CD14-positive monocyte (primary cell): Measurements from ENCODE around the gene CPED1. TPM values are rescaled to one million over a fixed set of nuclear protein-coding genes. Genes with fewer than 3 reads are reported as not detected.

Source experiments
- DNase-seq, 3 donors: peaks; one replicate each; pipeline ENCODE4 v3.0.0-alpha.2; 2011 to 2022
- H2AFZ ChIP-seq: 2 replicates; pipeline ENCODE4 v1.6.0; 2012; ENCODE audit warnings: mild to moderate bottlenecking, low read depth, low read length, inconsistent platforms; ENCODE audit not compliant: insufficient read depth, poor library complexity, severe bottlenecking
- H3K27ac ChIP-seq, 2 donors: 1 replicate in 1 of 2; 2 replicates in 1 of 2; pipeline ENCODE4 v1.5.1; 2012 to 2013; ENCODE audit warnings: low read length in 2 of 2, control low read depth in 1 of 2, inconsistent platforms in 1 of 2, low read depth in 1 of 2, mild to moderate bottlenecking in 1 of 2
- H3K27me3 ChIP-seq, 2 donors: one replicate each; pipeline versions ENCODE4 v1.6.0 to v1.6.1; 2011 to 2013; ENCODE audit warnings: low read length in 2 of 2; ENCODE audit not compliant: control insufficient read depth in 2 of 2, insufficient read depth in 2 of 2
- H3K36me3 ChIP-seq, 2 donors: replicated peaks in 1 of 2; 1 replicate in 1 of 2; 2 replicates in 1 of 2; pipeline versions ENCODE4 v1.5.1 to v1.6.1; 2012 to 2013; ENCODE audit warnings: low read length in 2 of 2, control low read depth in 1 of 2, inconsistent platforms in 1 of 2, mild to moderate bottlenecking in 1 of 2; ENCODE audit not compliant: insufficient read depth in 2 of 2, control insufficient read depth in 1 of 2
- H3K4me1 ChIP-seq, 2 donors: 1 replicate in 1 of 2; 2 replicates in 1 of 2; pipeline versions ENCODE4 v1.5.1 to v1.6.1; 2012 to 2013; ENCODE audit warnings: low read length in 2 of 2, control low read depth in 1 of 2, inconsistent platforms in 1 of 2, mild to moderate bottlenecking in 1 of 2, moderate library complexity in 1 of 2; ENCODE audit not compliant: insufficient read depth in 2 of 2, control insufficient read depth in 1 of 2
- H3K4me2 ChIP-seq: replicated peaks from 2 replicates; pipeline ENCODE3; 2012; ENCODE audit warnings: low read length, moderate library complexity, mild to moderate bottlenecking; ENCODE audit not compliant: poor library complexity, severe bottlenecking; ENCODE audit errors: extremely low read depth
- H3K4me3 ChIP-seq, 3 experiments: fragments of 200-600 bp in 1 of 3; sonication (generic) in 1 of 3; replicated peaks in 1 of 3; 1 replicate in 2 of 3; 2 replicates in 1 of 3; pipeline ENCODE4 v1.5.1; 2011 to 2013; ENCODE audit warnings: low read length in 3 of 3, mild to moderate bottlenecking in 3 of 3, control low read depth in 2 of 3, low read depth in 2 of 3, inconsistent platforms in 1 of 3, moderate library complexity in 1 of 3
- H3K79me2 ChIP-seq: 2 replicates; pipeline ENCODE4 v1.6.0; 2012; ENCODE audit warnings: mild to moderate bottlenecking, control low read depth, inconsistent platforms, low read length, moderate library complexity; ENCODE audit not compliant: insufficient read depth
- H3K9ac ChIP-seq: 2 replicates; pipeline ENCODE4 v1.6.0; 2017; ENCODE audit warnings: low read length, mild to moderate bottlenecking; ENCODE audit not compliant: insufficient read depth, poor library complexity, severe bottlenecking
- H3K9me3 ChIP-seq, 2 donors: replicated peaks in 1 of 2; 1 replicate in 1 of 2; 2 replicates in 1 of 2; pipeline versions ENCODE4 v1.5.1 to v1.6.1; 2012 to 2013; ENCODE audit warnings: low read length in 2 of 2, control low read depth in 1 of 2; ENCODE audit not compliant: control insufficient read depth in 1 of 2, insufficient read depth in 1 of 2
- H4K20me1 ChIP-seq: 2 replicates; pipeline ENCODE4 v1.6.0; 2012; ENCODE audit warnings: mild to moderate bottlenecking, low read length, control low read depth, moderate library complexity; ENCODE audit not compliant: insufficient read depth
- H3K27ac Mint-ChIP-seq, 7 donors: one replicate each; pipeline ENCODE4 v1.8.0; 2020; ENCODE audit warnings: mild to moderate bottlenecking in 7 of 7, mixed read lengths in 7 of 7, moderate library complexity in 6 of 7, inconsistent platforms in 2 of 7
- H3K27me3 Mint-ChIP-seq, 3 donors: one replicate each; pipeline ENCODE4 v1.8.0; 2021 to 2022; ENCODE audit warnings: low read depth in 3 of 3, mild to moderate bottlenecking in 3 of 3, mixed read lengths in 3 of 3, moderate library complexity in 3 of 3, inconsistent platforms in 1 of 3
- H3K36me3 Mint-ChIP-seq, 2 donors: one replicate each; pipeline ENCODE4 v1.8.0; 2020; ENCODE audit warnings: mixed read lengths in 2 of 2, inconsistent platforms in 1 of 2, mild to moderate bottlenecking in 1 of 2
- H3K4me1 Mint-ChIP-seq: one replicate; pipeline ENCODE4 v1.8.0; 2020; ENCODE audit warnings: mild to moderate bottlenecking, mixed read lengths
- H3K4me3 Mint-ChIP-seq, 2 donors: one replicate each; pipeline ENCODE4 v1.8.0; 2020; ENCODE audit warnings: mild to moderate bottlenecking in 2 of 2, mixed read lengths in 2 of 2, moderate library complexity in 1 of 2
- H3K9me3 Mint-ChIP-seq, 7 donors: one replicate each; pipeline ENCODE4 v1.8.0; 2020 to 2022; ENCODE audit warnings: mixed read lengths in 7 of 7, mild to moderate bottlenecking in 6 of 7, moderate library complexity in 6 of 7, inconsistent platforms in 2 of 7
- CTCF ChIP-seq: fragments of 200-600 bp; IDR thresholded peaks from one replicate; pipeline ENCODE4 v1.8.0; 2022; ENCODE audit warnings: antibody characterized with exemption, mild to moderate bottlenecking
- WGBS: methylation state at CpG from one replicate; pipeline ENCODE4 v1.1.5; 2013; ENCODE audit warnings: missing lambda C conversion rate; ENCODE audit not compliant: insufficient coverage; 5-methylcytosine and 5-hydroxymethylcytosine counted together
- intact Hi-C, 2 donors: fragments of 100-400 bp; cut with micrococcal nuclease; formaldehyde crosslinking; loops; one replicate each; pipeline versions ENCODE4 v1.15.0 to v1.15.1; 2023
- polyA plus RNA-seq, 3 donors: library from polyadenylated mRNA; depleted of rRNA in 1 of 3; unstranded in 2 of 3; stranded (reverse) in 1 of 3; fragments of 300-500 nt in 2 of 3; fragments of >200 nt in 1 of 3; fragmentation: Illumina TruSeq in 2 of 3; gene quantifications; 1 replicate in 2 of 3; 2 replicates in 1 of 3; pipeline ENCODE4 v1.2.3, GENCODE V29; 2012 to 2021

Gene CPED1
- polyA plus RNA-seq, 3 donors: 9.8 to 30.0 (median 20.4) TPM

- no peak for TF ChIP-seq CTCF
- Histone ChIP-seq H3K36me3 (no peaks in the 10 kb centered on the region), H3K27ac (no peak overlapping the region), H2AFZ (no peak overlapping the region), H3K79me2 (no peaks in the 10 kb centered on the region), H4K20me1 (no peaks in the 10 kb centered on the region), H3K4me3 (no peak overlapping the region), H3K4me1 (no peaks in the 10 kb centered on the region), H3K9me3 (no peaks in the 10 kb centered on the region), H3K9ac (no peak overlapping the region), H3K4me2 (no peak overlapping the region), H3K27me3 (no peaks in the 10 kb centered on the region)
- Mint-ChIP-seq H3K9me3 (no peaks in the 10 kb centered on the region), H3K4me1 (no peaks in the 10 kb centered on the region), H3K27me3 (no peaks in the 10 kb centered on the region), H3K36me3 (no peaks in the 10 kb centered on the region), H3K27ac (no peak overlapping the region), H3K4me3 (no peak overlapping the region)
- no peak for DNase-seq
- WGBS: 95% methylated on average over 2 of the region's 4 CpGs
- intact Hi-C loops: no loop called here
These were observed 171.9 kb downstream of the CPED1 start for GRCh38 chr7:121160150-121161008.

GRCh38 chr7:121163699-121164098, 175.2 kb downstream of the CPED1 start:
- no peak overlapping the region for H3K27ac ChIP-seq
- H3K9me3 ChIP-seq: no peaks in the 10 kb centered on the region
- intact Hi-C loops: no loop called here
- H2AFZ ChIP-seq: no peak overlapping the region
- no peak overlapping the region for H3K4me3 Mint-ChIP-seq
- no peaks in the 10 kb centered on the region for H3K79me2 ChIP-seq
- H4K20me1 ChIP-seq: no peaks in the 10 kb centered on the region
- H3K4me1 ChIP-seq: no peaks in the 10 kb centered on the region
- H3K4me1 Mint-ChIP-seq: no peaks in the 10 kb centered on the region
- H3K27me3 Mint-ChIP-seq: no peaks in the 10 kb centered on the region
- no peak for DNase-seq
- no peak overlapping the region for H3K4me2 ChIP-seq
- no peak overlapping the region for H3K27ac Mint-ChIP-seq
- no peak overlapping the region for H3K4me3 ChIP-seq
- no peak overlapping the region for H3K9ac ChIP-seq
- H3K9me3 Mint-ChIP-seq: no peaks in the 10 kb centered on the region
- no peaks in the 10 kb centered on the region for H3K27me3 ChIP-seq
- no peaks in the 10 kb centered on the region for H3K36me3 ChIP-seq
- H3K36me3 Mint-ChIP-seq: no peaks in the 10 kb centered on the region
- no peak for TF ChIP-seq CTCF
